Peyer's patch (tissue), 4 donors: ENCODE results near the gene MXRA8.

Experiments
- POLR2A ChIP-seq, 2 donors: fragments of 450-650 bp; IDR thresholded peaks; one replicate each; pipeline ENCODE4 v1.5.1; 2017; ENCODE audit warnings: antibody characterized with exemption in 2 of 2, mild to moderate bottlenecking in 2 of 2, moderate library complexity in 2 of 2
- TF ChIP-seq, protein P1 (sequence below), 6 experiments: fragments of 450-650 bp in 4 of 6; fragments of 200-600 bp in 2 of 6; sonication (generic) in 1 of 6; IDR thresholded peaks; one replicate each; pipeline ENCODE4 v1.5.1; 2017 to 2019; ENCODE audit warnings: antibody characterized with exemption in 6 of 6, mild to moderate bottlenecking in 3 of 6, moderate library complexity in 1 of 6

DNA sequence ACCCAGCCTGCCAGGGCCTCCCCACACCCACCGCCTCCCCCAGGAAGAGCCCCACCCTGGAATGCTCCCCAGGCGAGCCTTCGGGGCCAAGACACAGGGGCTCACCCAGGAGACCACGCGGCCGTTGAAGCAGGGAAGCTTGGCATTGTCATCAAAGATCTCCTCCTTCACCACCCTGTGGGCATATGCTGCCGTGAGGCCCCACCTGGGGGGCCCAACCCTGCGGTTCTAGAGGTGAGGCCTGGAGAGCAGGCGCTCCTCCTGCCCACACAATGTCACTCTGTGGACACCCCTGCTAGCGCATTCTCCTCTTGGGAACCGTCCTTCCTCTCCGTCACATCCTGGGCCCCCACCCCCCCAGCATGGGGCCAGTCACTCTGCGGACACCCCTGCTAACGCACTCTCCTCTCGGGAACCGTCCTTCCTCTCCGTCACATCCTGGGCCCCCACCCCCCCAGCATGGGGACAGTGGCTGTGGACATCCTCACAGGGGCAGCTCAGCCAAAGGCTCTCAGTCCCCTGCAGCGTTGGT is 15.7 kb downstream of the MXRA8 start:
- TF ChIP-seq POLR2A (IDR thresholded peaks at IDR 0.05): no peak
- TF ChIP-seq, protein P1, sequence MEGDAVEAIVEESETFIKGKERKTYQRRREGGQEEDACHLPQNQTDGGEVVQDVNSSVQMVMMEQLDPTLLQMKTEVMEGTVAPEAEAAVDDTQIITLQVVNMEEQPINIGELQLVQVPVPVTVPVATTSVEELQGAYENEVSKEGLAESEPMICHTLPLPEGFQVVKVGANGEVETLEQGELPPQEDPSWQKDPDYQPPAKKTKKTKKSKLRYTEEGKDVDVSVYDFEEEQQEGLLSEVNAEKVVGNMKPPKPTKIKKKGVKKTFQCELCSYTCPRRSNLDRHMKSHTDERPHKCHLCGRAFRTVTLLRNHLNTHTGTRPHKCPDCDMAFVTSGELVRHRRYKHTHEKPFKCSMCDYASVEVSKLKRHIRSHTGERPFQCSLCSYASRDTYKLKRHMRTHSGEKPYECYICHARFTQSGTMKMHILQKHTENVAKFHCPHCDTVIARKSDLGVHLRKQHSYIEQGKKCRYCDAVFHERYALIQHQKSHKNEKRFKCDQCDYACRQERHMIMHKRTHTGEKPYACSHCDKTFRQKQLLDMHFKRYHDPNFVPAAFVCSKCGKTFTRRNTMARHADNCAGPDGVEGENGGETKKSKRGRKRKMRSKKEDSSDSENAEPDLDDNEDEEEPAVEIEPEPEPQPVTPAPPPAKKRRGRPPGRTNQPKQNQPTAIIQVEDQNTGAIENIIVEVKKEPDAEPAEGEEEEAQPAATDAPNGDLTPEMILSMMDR (IDR thresholded peaks at IDR 0.05): no peak
